HL-60/S4 treated with retinoic acid at 250 ng/mL for 4 days and 3 days (cell line): Measurements from ENCODE around the gene KCNQ1OT1.

Experiments
- in situ Hi-C: fragments of 300-500 bp; cut with MboI; formaldehyde crosslinking; loops from 2 replicates; pipeline ENCODE4 v1.7.0; 2022; ENCODE audit warnings: low sequenced_read_pairs

KCNQ1OT1 gene

DNA sequence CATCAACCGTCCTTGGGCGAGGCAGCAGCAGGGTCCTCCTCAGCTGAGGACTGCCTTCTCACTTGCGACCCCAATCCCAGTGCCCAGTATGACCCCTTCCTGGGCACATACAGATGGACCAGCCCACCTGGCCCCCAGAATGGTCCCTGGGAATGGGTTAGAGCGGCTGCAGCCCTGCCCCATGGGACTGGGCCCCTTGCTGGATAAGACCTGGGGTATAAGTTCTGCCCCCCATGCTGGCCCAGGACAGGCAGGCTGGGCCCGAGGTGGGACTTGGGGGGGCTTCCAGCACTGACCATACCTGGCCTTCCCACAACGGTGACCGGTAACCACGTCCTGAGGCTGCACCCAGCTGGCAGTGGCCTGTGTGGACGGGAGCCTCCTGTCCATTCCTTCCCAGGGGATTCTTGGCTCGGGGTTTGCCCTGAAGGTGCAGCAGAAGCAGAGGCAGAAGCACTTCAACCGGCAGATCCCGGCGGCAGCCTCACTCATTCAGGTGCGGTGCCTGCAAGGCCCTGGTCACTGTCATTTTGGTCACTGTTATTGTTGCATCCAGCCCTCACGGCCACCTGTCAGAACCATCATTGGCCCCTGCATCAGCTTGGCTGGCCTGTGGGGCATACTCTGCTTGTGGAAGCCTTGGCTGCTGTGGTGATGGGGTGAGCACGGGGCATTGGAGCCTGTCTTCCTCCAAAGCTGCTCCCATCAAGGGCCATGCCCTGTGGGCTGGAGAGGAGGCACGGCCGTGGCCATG, 114.8 kb downstream of the KCNQ1OT1 start:
- in situ Hi-C loops, result no loop called here

DNA sequence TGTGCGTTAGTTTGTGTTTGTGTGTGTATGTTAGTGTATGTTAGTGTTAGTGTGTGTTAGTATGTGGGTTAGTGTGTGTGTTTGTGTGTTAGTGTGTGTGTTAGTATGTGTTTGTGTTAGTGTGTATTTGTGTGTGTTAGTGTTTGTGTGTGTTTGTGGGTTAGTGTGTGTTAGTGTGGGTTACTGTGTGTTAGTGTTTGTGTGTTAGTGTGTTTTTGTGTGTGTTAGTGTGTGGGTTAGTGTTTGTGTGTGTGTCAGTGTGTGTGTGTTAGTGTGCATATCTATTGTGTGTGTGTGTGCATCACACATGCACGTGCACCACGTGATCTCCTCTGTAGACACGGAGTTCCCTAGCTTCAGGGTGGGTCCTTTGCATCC, 115.4 kb downstream of the KCNQ1OT1 start:
- in situ Hi-C loops, result no loop called here

DNA sequence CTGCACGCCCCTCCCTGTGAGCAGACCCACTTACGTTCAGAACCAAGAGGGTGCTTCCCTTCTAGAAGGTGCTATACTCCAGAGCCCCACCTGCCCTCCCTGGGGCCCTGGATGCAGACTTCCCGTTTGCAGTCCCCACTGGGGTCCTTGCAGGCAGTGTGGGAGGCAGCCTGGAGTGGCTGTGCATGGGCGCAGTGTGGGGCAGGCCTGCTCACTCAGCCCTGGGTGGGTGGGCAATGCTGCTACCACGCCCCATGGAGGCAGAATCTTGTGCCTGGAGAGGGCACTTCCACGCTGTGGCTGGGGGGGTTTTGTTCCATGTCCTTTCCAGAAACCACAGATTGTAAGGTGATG, 116.2 kb downstream of the KCNQ1OT1 start:
- in situ Hi-C loops, result no loop called here

DNA sequence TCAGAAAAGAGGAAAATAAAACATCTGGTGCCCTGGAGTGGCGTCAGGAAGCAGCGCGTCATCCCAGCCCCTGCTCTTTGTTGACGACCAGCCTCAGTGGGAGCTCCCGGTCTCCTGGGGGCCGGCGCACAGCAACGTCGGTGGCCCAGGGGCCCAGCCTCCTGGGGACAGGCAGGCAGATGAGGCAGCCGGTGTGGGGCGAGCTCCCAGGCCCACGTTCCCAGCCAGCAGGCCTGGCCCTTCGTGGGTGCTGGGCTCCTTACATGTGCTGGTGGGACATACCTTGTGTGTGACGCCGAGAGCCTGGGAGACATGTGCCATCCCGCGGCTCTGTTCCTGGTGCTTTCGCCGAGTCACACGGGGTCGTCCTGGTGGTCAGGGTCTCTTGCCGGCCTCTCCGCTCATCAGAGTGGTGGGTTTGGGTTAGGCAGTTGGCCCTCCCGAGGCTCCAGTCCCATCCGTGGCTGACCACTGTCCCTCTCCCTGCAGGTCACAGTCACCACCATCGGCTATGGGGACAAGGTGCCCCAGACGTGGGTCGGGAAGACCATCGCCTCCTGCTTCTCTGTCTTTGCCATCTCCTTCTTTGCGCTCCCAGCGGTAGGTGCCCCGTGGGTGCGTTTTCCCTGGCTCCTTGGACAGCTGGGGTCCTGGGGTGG, 116.7 kb downstream of the KCNQ1OT1 start:
- in situ Hi-C loops, result no loop called here

DNA sequence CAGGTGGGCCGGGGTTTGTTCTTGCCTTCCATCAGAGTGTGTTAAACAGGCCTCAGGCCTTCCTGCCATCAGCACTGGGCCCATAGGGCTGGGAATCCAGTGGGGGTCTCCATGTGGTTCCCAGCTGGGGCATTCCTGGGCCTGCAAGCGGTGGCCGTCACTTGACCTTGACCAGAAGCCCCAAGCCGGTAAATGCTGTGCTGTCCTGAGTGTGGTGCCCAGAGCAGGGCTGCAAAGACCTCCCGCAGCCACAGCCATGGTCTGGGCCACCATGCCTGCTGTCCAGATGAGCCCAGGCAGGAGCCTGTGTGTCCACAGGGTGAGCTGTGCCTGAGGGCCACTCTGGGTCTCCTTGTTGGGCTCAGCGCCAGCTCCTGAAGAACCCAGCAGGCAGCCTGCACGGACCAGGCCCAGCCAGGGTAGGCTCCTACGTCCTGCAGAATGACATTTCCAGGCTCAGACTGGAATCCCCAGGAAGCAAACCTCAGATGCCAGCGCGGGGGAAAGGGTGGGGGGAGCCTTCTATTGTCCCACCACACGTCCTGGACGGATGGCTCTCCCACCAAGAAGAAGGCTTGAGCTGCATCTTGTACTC, 117.3 kb downstream of the KCNQ1OT1 start:
- in situ Hi-C loops, result no loop called here

DNA sequence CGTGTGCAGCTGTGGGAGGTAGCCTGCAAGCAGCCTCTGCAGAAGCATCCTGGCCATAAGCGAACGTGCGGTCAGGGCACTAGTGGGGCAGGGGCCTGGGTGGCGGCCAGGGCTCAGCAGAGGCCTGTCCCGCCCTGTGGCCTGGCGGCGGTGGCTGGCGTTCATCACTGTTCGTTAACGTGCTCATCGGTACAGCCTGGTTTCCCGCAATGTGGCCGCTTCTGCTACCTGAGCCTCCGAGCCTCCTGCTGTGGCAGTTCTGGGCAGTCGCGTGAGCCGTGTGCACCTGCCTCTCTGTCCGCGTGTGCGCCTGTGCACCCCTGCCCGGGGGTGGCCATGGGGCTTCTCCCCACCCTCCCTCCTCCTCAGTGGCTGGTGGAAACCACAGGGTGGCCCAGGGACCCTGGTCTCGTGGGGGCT, 117.9 kb downstream of the KCNQ1OT1 start:
- in situ Hi-C loops, result no loop called here

DNA sequence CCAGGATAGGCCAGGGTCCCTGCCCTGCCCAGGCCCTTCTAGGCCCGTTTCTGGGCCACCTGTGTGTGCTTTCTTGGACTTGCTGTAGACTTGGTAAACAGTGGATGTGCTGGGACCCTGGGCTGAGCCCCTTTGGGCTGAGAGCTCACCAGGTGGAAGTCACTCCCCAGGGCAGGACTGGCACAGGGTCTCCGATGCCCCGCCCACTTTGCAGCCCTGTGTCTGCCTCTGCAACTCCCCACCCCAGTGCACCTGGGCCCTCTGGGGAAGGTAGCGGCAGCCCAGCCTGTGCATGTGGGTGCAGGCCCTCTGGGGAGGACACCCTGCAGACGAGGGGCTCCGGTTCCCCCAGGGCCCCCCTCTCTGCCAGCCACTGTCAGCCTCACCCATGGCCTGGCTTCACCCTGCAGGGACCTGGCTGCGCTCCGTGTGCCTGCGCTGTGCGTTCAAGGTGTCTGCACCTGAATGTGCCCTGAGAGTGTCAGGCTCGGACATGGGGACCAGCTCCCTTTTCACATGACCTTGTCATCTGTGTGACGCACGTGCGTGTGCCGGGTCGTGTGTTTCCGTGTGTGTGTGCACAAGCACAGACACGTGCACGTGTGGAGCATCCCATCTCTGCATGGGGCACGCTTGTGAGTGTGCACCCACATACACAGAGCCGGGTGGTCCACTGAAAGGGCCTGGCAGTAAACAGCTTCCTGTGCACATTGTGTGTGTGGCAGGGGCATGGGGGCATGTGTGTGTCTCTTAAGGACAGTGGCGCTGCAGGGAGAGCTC, 118.5 kb downstream of the KCNQ1OT1 start:
- in situ Hi-C loops, result no loop called here

DNA sequence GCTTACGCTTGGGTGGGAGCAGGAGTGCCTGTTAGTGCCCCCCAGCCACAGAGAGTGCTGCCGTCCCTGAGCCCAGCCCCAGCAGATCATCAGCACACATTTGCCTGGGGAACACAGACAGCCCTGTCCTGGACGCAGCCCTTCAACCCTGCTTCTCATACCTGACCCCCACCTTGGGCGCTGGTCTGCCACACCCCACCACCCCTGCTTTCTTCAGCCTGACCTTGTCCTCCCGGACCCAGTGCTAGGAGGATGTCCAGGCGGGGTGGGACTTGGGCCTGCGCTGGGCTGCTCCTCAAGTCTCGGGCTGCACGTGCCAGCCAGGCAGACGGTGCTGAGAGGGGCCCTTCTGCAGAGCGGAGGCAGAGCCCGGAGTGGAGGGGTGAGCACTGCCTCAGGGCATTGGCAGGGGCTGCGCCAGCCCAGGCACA, 119.2 kb downstream of the KCNQ1OT1 start:
- in situ Hi-C loops, result no loop called here

DNA sequence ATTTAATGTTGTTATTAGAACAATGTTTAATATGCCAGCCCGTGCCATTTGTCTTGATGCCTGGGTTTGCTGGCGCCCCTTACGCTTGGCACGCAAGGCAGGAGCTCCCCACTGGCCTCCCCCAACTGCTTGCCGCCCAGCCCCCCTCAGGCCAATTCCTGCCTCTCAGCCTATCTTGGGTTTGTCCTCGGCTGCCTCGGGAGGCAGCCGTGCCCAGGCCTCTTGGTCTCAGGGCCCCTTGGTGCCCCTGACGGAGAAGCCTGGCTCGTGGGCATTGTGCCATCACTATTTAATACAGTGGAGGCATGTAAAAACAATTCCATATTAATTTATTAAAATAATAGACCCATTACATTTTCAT, 119.8 kb downstream of the KCNQ1OT1 start:
- in situ Hi-C loops, result no loop called here

DNA sequence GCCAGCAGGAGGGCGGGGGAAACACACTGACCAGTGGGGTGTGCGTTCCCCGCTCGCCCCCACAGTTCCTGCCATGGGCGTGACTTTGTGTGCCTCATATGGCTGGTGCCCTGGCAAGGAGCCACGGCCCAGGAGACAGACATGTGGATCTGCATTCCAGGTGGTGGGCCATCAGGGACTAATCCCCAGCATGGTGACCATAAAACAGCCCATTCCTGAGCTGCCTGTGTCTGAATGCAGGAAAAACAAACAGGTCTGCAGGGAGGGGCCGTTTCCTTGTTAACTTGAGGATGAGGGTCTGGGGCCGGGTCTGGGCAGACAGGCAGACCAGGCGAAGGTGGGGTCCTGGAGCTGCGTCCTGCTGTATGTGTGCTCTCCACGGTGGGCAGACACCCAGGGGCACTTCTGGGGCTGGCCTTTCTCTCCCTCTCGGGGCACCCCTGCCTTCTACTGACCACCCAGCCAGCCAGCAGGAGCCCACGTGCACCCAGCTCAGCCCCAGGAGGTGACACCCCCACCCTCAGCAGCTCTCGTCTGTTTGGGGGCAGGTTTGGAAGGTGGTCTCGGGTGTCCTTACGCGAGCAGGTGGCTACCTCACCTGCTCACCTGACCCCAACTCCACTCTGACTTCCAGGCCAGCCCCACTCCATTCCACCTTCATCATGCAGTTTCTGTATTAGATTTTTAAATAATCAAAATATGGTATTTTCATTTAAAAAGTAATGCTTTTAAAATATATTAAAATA, 120.3 kb downstream of the KCNQ1OT1 start:
- in situ Hi-C loops, result no loop called here

DNA sequence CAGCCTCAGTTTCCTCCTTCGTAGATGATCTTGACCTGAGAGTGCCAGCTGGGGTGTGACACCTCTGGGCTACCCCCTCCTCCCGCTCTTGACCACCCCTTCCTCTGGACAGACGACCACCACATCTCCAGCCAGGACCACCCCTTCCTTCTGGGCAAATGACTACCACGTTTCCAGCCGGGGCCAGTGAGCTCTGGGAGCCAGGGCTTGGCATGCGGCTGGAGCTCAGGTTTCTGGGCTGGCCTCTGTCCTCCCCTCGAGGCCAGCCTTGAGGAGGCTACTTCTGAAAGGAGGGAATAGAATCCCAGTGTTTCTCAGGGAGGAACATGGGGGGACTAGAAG, 120.9 kb downstream of the KCNQ1OT1 start:
- in situ Hi-C loops, result no loop called here

DNA sequence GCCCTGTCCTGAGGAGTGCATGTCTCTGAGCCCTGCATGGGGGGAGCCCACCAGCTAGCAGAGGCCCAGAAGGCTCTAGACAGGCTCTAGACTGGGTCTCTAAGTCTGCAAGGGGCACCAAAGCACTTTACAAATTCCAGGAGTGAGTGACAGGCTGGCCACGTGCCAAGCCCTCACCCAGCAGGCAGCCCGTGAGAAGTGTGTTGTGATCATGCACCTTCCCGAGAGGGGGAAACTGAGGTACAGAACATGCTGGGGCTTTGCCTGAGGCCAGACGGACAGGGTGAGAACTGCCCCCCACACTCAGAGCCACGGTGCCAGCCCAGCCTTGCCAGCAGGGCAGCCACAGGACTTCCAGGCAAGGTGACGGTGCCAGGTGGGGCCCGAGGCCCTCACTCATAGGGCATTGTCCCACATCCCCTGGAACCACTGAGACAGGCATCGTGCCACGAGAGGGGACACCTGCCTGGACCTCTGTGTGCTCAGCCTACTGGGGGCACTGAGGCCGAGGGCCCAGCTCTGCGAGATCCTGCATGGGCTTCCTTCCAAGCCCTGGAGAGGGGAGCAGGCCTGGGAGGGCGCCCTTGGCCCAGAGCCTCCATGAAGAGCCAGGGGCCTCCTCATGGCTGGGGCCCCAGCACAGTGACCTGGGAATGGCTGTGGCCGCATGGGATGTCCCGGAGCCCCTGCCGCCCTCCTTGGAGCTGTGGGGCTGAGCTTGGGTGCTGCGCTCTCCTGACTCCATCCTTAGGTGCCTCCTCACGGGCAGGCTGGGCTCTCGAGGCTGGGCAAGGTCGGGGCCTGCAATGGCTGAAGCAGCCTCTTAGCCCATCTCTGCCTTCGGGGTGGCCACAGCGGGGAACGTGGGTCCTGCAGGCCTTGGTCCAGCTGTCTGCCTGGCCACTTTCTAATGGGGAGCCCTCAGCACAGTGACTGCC, 121.5 kb downstream of the KCNQ1OT1 start:
- in situ Hi-C loops, result no loop called here

DNA sequence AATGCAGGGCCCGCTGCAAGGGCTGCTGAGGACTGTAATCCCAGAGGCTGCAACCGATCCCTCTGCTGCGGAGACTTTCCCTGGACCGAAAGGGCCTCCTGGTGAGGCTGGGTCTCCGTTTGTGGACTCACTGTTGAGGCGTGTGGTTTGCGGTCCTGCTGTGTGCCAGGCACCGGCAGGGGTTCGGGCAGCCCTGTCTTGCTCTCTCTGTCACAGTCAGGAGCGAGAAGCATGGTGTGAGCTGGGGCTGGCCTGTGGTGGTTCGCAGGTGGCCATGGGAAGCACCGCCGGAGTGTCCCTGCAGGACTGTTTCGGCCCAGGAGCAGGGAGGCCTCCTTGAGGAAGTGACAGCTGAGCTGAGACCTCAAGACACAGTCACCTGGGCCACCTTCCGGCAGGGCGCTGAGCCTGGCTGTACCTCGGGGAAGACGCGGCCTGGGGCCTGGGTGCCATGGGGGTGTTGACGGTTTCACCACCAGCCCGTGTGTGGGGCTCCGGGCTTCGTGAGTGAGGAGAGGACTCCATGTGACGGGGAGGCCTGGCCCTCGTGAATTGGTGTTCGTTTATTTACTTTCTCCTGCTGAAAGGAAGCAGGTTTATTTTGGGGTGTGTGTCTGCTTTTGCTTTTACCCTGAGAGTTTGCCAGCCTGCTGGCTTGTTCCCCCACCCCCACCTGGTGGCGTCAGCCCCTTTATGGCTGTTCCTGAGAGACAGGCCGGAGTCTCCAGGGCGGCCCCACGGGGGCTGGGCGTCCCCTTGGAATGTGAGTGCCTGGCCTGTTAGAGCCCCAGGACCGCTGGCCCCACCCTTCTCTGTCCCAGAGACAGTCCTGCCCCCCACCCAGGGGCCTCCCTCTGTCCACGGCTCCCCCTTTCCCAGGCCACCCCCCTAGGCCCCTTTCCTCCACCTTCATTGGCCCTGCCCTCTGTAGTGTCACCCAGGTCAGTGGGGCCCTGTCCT, 122.5 kb downstream of the KCNQ1OT1 start:
- in situ Hi-C loops, result no loop called here

DNA sequence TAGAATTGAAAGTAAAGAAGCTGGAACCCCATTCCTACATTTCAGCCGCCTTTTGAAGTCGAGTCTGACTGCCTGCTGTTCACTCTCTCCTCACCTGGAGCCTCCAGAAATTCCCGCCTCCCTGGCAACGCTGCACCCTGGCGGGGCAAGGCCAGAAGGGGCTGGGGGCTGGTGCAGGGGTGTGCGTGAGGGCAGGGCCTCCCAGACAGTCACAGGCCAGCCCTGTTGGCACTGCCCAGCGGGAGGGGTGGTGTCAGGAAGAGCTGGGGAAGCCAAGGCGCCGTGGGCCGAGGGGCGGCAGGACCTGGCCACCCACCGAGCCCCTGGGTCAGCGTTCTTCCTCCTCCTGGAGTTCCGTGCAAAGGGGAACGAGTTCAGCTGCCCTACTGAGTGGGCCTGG, 123.2 kb downstream of the KCNQ1OT1 start:
- in situ Hi-C loops, result no loop called here

DNA sequence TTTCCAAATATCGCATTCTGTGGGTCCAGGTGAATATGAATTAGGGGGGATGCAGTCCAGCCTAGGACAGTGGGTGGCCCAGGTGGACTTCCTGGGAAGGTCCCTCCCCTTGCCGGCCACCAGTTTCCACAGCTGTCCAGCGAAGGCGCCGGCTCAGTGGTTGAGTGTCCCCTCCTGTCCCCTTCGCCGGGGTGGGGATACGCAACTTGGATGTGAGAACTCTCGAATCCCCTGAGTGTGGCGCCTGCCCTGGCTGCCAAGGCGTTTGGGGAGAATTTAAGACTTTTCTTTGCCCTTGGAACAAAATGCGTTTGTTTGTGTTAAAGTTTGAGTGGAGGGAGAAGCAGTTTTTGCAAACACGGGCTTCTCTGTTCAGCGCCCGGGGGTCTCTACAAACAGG, 123.7 kb downstream of the KCNQ1OT1 start:
- in situ Hi-C loops, result no loop called here

DNA sequence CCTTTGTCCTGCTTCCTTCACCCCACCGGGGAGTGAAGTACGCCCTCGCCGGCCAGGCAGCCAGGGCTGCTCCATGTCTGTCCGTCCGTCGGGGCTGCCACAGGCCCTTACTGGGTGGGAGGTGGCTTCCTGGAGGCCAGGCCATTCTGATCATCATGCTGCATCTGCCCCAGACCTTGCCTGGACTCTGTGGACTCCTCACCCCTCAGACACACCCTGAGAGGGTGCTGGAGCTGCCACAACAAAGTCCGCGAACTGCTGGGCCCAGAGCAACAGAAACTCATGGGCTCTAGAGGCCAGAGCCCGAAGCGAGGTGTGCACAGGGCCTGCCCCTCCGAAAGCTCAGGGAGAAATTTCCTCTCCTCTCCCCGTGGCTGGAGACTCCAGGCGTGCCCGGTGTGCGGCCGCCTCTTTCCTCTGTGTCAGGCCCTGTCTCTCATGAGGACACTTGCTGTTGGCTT, 124.2 kb downstream of the KCNQ1OT1 start:
- in situ Hi-C loops, result no loop called here

DNA sequence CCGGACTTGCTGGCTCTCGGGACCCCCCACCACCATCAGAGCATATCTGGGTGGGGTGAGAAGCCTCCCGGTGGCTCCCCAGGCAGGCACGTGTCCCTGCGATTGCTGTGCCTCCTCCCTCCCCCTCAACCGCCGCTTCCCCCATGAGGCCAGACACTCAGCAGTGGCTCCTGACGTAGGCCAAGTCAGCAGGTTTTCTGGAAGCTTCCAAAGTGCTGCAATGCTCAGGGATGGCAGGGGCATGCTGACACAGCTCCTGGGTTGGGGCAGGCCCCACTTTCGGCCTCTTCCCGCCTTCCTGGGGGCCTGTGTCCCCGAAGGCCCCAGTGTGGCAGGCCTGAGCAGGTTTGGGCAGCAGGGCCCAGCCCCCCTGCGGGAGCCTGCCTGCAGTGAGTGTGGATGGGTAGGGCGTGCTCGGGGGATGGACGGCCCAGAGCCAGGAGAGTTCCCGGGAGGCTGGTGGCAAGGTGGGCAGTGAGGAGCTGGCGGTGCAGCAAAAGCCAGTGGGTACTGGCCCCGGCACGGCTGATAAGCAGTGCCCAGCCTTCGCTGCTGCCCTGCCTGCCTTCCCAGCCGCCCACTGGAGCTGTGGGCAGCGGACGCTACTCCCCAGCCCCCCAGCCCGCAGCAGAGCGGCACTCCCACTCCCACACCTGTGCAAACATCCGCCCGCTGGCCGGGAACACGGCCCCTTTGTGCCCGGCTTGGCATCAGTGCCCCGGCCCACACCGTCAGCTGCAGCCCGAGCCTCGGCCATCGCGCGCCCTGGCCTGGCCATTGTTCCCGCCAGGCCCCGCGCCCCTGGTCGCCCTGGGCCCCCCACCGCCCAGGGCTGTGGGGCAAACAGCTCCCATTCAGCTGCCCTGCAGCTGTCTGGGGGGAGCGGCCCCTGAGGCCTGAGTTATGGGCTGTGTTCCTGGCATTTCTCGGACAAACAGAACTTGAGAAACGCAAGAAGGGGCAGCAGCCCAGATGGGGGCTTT, 125.0 kb downstream of the KCNQ1OT1 start:
- in situ Hi-C loops, result no loop called here
